Mononuclear cell (primary cell): ENCODE measurements around the gene PCDHA9. TPM values are rescaled to one million over a fixed set of nuclear protein-coding genes. Genes with fewer than 3 reads are reported as not detected.
"Not testable (repeated sequence)": the region's sequence is repeated elsewhere in the genome, so short reads cannot be mapped to it uniquely, and the experiment has no call there.

ENCODE experiments used
- H3K27me3 ChIP-seq: 2 replicates; pipeline ENCODE4 v1.6.0; 2011; ENCODE audit warnings: low read length, control low read depth; ENCODE audit not compliant: insufficient read depth
- H3K4me1 ChIP-seq: 2 replicates; pipeline ENCODE4 v1.5.1; 2011; ENCODE audit warnings: mild to moderate bottlenecking, low read length, control low read depth; ENCODE audit not compliant: insufficient read depth
- H3K4me3 ChIP-seq: 2 replicates; pipeline ENCODE4 v1.5.1; 2011; ENCODE audit warnings: mild to moderate bottlenecking, low read length, moderate library complexity
- H3K9me3 ChIP-seq: 2 replicates; pipeline ENCODE4 v1.5.1; 2011; ENCODE audit warnings: low read depth, mild to moderate bottlenecking, control low read depth, low read length
- total RNA-seq: library from RNA; depleted of rRNA; stranded (reverse); fragments of >200 nt; gene quantifications from one replicate; pipeline ENCODE4 v1.2.3, GENCODE V29; 2012

The PCDHA9 gene
- not detected for total RNA-seq

DNA sequence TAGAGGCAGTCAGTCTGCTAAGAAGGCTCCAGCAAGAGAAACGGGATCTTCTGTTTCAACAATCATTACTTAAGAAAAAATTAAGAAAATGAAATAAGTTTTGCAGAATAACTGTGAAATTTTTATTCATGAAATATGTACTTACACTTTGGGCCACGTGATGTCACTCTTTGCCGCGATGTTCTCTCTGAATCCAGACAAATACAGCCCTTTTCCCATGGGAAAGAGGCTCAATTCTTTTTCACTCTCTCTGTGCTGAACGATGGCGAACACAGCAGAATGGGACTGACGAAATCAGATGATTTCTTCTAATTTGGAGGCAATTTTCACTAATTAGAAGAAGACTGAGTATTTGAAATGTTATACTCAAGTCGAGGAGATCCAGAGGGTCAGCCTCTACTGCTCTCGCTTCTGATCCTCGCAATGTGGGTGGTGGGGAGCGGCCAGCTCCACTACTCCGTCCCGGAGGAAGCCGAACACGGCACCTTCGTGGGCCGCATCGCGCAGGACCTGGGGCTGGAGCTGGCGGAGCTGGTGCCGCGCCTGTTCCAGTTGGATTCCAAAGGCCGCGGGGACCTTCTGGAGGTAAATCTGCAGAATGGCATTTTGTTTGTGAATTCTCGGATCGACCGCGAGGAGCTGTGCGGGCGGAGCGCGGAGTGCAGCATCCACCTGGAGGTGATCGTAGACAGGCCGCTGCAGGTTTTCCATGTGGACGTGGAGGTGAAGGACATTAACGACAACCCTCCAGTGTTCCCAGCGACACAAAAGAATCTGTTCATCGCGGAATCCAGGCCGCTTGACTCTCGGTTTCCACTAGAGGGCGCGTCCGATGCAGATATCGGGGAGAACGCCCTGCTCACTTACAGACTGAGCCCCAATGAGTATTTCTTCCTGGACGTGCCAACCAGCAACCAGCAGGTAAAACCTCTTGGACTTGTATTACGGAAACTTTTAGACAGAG is at the start of gene PCDHA9:
Gene PCDHA9, plus strand, starts transcription at position 244 of the 964 bp plus-strand sequence. Its CDS starts 114 bp downstream, at position 358.
- not testable (repeated sequence) for H3K9me3 ChIP-seq, H3K4me3 ChIP-seq, H3K27me3 ChIP-seq, H3K4me1 ChIP-seq

DNA sequence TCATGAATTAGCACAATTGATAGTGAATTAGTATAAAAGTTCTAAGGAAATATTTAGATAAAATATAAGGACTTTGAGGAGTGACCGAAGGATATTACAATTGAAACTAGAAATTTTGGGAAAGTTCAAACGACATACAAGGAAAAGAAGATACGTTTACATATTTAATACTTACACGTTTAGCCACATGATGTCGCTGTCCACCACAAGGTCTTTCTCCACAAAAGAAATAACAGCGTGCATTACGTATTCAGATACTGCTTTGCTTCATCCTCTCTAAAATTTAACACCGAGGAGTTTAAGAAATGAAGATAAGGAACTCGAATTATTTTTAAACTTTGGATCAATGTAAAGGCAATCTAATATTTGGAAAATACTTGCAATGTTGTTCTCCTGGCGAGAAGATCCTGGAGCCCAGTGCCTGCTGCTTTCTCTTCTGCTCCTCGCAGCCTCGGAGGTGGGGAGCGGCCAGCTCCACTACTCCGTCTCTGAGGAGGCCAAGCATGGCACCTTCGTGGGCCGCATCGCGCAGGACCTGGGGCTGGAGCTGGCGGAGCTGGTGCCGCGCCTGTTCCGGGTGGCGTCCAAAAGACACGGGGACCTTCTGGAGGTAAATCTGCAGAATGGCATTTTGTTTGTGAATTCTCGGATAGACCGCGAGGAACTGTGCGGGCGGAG is 47.2 kb upstream of the PCDHA9 start, which contains the start of gene PCDHA3:
Gene PCDHA3, plus strand, starts transcription at position 242 of the 678 bp plus-strand sequence.
- Histone ChIP-seq H3K27me3 (peaks cover 24% of the 10 kb centered on the region), H3K4me3 (no peak within 1 kb of the TSS), H3K4me1 (no peaks in the 10 kb centered on the region), H3K9me3 (peaks cover 18% of the 10 kb centered on the region)

- H3K27me3 ChIP-seq, result peaks cover 24% of the 10 kb centered on the region
- H3K4me1 ChIP-seq, result no peaks in the 10 kb centered on the region
- no peak overlapping the region for H3K4me3 ChIP-seq
- peaks cover 23% of the 10 kb centered on the region for H3K9me3 ChIP-seq
Observed at GRCh38 chr5:140801494-140801841, 46.7 kb upstream of the PCDHA9 start.

DNA sequence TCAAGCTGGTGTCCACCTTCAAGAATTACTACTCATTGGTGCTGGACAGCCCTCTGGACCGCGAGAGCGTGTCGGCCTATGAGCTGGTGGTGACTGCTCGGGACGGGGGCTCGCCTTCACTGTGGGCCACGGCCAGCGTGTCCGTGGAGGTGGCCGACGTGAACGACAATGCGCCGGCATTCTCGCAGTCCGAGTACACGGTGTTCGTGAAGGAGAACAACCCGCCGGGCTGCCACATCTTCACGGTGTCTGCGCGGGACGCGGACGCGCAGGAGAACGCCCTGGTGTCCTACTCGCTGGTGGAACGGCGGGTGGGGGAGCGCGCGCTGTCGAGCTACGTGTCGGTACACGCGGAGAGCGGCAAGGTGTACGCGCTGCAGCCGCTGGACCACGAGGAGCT is 45.8 kb upstream of the PCDHA9 start:
- not testable (repeated sequence) for H3K4me3 ChIP-seq, H3K4me1 ChIP-seq
- Histone ChIP-seq H3K27me3 (peaks cover 29% of the 10 kb centered on the region), H3K9me3 (peaks cover 28% of the 10 kb centered on the region)

- Histone ChIP-seq H3K4me1 (no peaks in the 10 kb centered on the region), H3K27me3 (peaks cover 32% of the 10 kb centered on the region), H3K4me3 (no peak overlapping the region), H3K9me3 (peaks cover 29% of the 10 kb centered on the region)
Observed at GRCh38 chr5:140802781-140803271, 45.4 kb upstream of the PCDHA9 start.

DNA sequence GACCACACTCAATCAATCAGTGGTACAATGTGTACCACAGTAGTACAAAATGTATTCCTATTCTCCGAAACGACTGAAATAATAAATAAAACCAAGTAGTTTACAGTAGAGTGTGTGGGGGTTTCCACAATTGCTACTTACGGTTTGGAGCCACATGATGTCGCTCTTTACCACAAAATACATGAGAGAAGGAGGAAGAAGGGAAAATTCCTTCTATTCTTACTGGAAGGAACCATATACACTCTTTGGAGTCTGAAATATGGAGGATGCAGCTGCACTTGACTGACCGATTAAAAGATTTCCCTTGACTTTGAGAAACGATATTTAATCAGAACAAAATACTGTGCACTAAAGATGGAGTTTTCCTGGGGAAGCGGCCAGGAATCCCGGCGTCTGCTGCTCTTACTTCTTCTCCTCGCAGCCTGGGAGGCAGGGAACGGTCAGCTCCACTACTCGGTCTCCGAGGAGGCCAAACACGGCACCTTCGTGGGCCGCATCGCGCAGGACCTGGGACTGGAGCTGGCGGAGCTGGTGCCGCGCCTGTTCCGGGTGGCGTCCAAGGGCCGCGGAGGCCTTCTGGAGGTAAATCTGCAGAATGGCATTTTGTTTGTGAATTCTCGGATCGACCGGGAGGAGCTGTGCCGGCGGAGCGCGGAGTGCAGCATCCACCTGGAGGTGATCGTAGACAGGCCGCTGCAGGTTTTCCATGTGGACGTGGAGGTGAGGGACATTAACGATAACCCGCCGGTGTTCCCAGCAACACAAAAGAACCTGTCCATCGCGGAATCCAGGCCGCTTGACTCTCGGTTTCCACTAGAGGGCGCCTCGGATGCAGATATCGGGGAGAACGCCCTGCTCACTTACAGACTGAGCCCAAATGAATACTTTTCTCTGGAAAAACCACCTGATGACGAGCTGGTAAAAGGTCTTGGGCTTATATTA is 41.1 kb upstream of the PCDHA9 start, which contains the start of gene PCDHA4:
Gene PCDHA4, plus strand, starts transcription at position 235 of the 942 bp plus-strand sequence.
- peaks cover 15% of the 10 kb centered on the region for H3K27me3 ChIP-seq
- no peak within 1 kb of the TSS for H3K4me3 ChIP-seq
- H3K4me1 ChIP-seq, result no peaks in the 10 kb centered on the region
- H3K9me3 ChIP-seq, result peaks cover 22% of the 10 kb centered on the region

DNA sequence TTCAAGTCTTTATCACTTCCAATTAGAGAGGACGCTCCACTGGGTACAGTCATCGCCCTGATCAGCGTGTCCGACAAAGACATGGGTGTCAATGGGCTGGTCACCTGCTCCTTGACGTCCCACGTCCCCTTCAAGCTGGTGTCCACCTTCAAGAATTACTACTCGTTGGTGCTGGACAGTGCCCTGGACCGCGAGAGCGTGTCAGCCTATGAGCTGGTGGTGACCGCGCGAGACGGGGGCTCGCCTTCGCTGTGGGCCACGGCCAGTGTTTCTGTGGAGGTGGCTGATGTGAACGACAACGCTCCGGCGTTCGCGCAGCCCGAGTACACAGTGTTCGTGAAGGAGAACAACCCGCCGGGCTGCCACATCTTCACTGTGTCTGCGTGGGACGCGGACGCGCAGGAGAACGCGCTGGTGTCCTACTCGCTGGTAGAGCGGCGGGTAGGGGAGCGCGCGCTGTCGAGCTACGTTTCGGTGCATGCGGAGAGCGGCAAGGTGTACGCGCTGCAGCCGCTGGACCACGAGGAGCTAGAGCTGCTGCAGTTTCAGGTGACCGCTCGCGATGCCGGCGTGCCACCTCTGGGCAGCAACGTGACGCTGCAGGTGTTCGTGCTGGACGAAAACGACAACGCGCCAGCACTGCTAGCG is 39.8 kb upstream of the PCDHA9 start:
- H3K4me3 ChIP-seq, H3K4me1 ChIP-seq: not testable (repeated sequence)
- peaks cover 18% of the 10 kb centered on the region for H3K27me3 ChIP-seq

GRCh38 chr5:140808889-140809291 is 39.3 kb upstream of the PCDHA9 start:
- H3K9me3 ChIP-seq, result peaks cover 34% of the 10 kb centered on the region
- H3K4me3 ChIP-seq, result no peak overlapping the region
- H3K4me1 ChIP-seq, result no peaks in the 10 kb centered on the region
- H3K27me3 ChIP-seq, result peaks cover 18% of the 10 kb centered on the region

More for the DNA sequence above, 39.8 kb upstream of the PCDHA9 start:
- peaks cover 32% of the 10 kb centered on the region for H3K9me3 ChIP-seq

DNA sequence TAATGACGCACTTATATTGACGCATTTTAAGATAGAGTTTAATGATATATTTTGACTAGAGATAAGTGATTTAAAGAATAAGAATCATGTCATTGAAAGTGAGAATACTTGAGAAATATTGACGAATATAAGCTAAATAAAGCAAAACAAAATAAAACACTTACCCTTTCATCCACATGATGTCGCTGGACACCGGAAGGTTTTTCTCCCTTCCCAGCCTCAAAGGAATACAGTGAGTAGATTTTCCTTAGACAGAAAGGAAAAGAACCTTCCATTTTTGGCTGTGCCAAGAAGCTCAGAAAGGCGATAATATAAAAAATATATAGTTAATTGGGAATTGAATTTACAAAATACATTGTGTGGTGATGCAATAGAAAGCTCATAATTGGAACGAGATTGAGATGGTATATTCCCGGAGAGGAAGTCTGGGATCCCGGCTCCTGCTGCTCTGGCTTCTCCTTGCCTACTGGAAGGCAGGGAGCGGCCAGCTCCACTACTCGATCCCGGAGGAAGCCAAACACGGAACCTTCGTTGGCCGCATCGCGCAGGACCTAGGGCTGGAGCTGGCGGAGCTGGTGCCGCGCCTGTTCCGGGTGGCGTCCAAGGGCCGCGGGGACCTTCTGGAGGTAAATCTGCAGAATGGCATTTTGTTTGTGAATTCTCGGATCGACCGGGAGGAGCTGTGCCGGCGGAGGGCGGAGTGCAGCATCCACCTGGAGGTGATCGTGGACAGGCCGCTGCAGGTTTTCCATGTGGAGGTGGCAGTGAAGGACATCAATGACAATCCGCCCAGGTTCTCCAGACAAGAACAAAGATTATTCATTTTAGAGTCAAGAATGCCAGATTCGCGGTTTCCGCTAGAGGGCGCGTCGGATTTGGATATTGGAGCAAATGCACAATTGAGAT is 26.6 kb upstream of the PCDHA9 start, which contains the start of gene PCDHA5:
Gene PCDHA5, plus strand, starts transcription at position 239 of the 906 bp plus-strand sequence.
- Histone ChIP-seq H3K27me3 (peaks cover 26% of the 10 kb centered on the region), H3K4me3 (no peak within 1 kb of the TSS), H3K4me1 (no peaks in the 10 kb centered on the region), H3K9me3 (peaks cover 11% of the 10 kb centered on the region)

GRCh38 chr5:140822281-140822629 is 25.9 kb upstream of the PCDHA9 start:
- peaks cover 17% of the 10 kb centered on the region for H3K9me3 ChIP-seq
- no peaks in the 10 kb centered on the region for H3K4me1 ChIP-seq
- peaks cover 28% of the 10 kb centered on the region for H3K27me3 ChIP-seq
- no peak overlapping the region for H3K4me3 ChIP-seq

GRCh38 chr5:140822969-140823368 is 25.2 kb upstream of the PCDHA9 start:
- Histone ChIP-seq H3K9me3 (peaks cover 22% of the 10 kb centered on the region), H3K27me3 (peaks cover 35% of the 10 kb centered on the region)
- not testable (repeated sequence) for H3K4me3 ChIP-seq, H3K4me1 ChIP-seq

DNA sequence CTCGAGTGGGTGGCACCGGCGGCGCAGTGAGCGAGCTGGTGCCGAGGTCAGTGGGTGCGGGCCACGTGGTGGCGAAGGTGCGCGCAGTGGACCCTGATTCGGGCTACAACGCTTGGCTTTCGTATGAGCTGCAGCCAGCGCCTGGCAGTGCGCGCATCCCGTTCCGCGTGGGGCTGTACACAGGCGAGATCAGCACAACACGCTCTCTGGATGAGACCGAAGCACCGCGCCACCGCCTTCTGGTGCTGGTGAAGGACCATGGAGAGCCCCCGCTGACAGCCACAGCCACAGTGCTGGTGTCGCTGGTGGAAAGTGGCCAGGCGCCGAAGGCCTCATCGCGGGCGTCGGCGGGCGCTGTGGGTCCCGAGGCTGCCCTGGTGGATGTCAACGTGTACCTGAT is 24.7 kb upstream of the PCDHA9 start:
- peaks cover 38% of the 10 kb centered on the region for H3K27me3 ChIP-seq
- peaks cover 20% of the 10 kb centered on the region for H3K9me3 ChIP-seq
- no peaks in the 10 kb centered on the region for H3K4me1 ChIP-seq
- H3K4me3 ChIP-seq, result no peak overlapping the region

DNA sequence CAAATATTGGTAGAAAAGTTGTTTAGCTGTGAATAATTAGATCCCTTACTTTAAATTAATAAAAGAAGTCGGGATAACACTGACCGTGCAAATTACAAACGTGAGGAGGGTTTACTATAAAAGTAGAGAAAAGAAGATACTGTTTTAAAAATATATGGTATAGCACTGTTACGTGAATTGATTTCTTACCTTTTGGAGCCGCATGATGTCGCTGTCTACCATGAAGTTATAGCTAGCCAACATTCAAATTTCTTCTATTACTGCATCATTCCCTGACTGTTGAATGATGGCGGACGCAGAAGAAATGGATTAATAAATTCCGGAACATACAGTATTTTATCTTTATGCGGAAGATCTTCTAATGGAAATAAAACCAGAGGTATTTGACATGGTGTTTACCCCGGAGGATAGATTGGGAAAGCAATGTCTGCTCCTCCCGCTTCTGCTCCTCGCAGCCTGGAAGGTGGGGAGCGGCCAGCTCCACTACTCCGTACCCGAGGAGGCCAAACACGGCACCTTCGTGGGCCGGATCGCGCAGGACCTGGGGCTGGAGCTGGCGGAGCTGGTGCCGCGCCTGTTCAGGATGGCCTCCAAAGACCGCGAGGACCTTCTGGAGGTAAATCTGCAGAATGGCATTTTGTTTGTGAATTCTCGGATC is 20.3 kb upstream of the PCDHA9 start, which contains the start of gene PCDHA6:
Gene PCDHA6, plus strand, starts transcription at position 257 of the 658 bp plus-strand sequence. Its CDS starts 132 bp downstream, at position 389.
- peaks cover 45% of the 10 kb centered on the region for H3K27me3 ChIP-seq
- no peak within 1 kb of the TSS for H3K4me3 ChIP-seq
- no peaks in the 10 kb centered on the region for H3K4me1 ChIP-seq
- H3K9me3 ChIP-seq, result peaks cover 23% of the 10 kb centered on the region
